OCI-LY7 (cell line): ENCODE measurements around the gene SACS.

Experiments used
- CTCF ChIP-seq: fragments of 200-600 bp; sonication (generic); conservative IDR thresholded peaks from 2 replicates; pipeline ENCODE4 v1.5.1; 2014; ENCODE audit warnings: mild to moderate bottlenecking, antibody characterized with exemption, low read length, moderate library complexity, mixed read lengths
- EZH2phosphoT487 ChIP-seq: fragments of 200-600 bp; sonication (generic); IDR thresholded peaks from 2 replicates; pipeline ENCODE4 v1.6.1; 2018; ENCODE audit warnings: low read depth, borderline replicate concordance, mild to moderate bottlenecking, mixed run types, antibody characterized with exemption, low read length, moderate library complexity, mixed read lengths

- no peak for TF ChIP-seq CTCF
- no peak for TF ChIP-seq EZH2phosphoT487
These were observed 140.9 kb downstream of the SACS start for GRCh38 chr13:23292586-23292985.
